ENCODE measurements around the gene SLC22A15. TPM values are rescaled to one million over a fixed set of nuclear protein-coding genes. Genes with fewer than 3 reads are reported as not detected.
"Not testable (repeated sequence)": the region's sequence is repeated elsewhere in the genome, so short reads cannot be mapped to it uniquely, and the experiment has no call there.

SLC22A15 gene
- total and polyA plus RNA-seq, 8 donors = 1.5 to 4.9 (median 3.3) TPM

- no peak overlapping the region for H3K4me3 ChIP-seq
- no peak for FAIRE-seq
- 57 to 78% methylated on average over 1 of the region's 1 CpG for WGBS, 2 donors
- intact Hi-C loops (cut with DNase I) = no loop called here
- no peak for ATAC-seq
- no peak for DNase-seq
- H3K27ac ChIP-seq = no peak overlapping the region
- no peaks in the 10 kb centered on the region for H3K36me3 ChIP-seq
- no peak for TF ChIP-seq CTCF (IDR thresholded peaks at IDR 0.05)
- no peaks in the 10 kb centered on the region for H3K27me3 ChIP-seq
- H3K9me3 ChIP-seq = no peaks in the 10 kb centered on the region
- peaks cover 0 to 8% (median 0%) of the 10 kb centered on the region in 3 donors for H3K4me1 ChIP-seq
These were observed 23.1 kb upstream of the SLC22A15 start for GRCh38 chr1:115953180-115953579.

- no peak for FAIRE-seq
- DNase-seq = no peak
- H3K4me3 ChIP-seq = no peak overlapping the region
- 81 to 85% methylated on average over 2 of the region's 2 CpGs for WGBS, 2 donors
- no peak overlapping the region for H3K27ac ChIP-seq
- no peaks in the 10 kb centered on the region for H3K36me3 ChIP-seq
- intact Hi-C loops (cut with DNase I) = no loop called here
- no peak for ATAC-seq
- no peaks in the 10 kb centered on the region for H3K27me3 ChIP-seq
- TF ChIP-seq CTCF (IDR thresholded peaks at IDR 0.05) = no peak
- H3K9me3 ChIP-seq = no peaks in the 10 kb centered on the region
- peaks cover 0 to 8% (median 0%) of the 10 kb centered on the region in 3 donors for H3K4me1 ChIP-seq
These were observed 21.6 kb upstream of the SLC22A15 start for GRCh38 chr1:115954684-115955083.

- no peaks in the 10 kb centered on the region for H3K9me3 ChIP-seq
- DNase-seq (no peak), ATAC-seq (no peak), FAIRE-seq (no peak)
- peaks cover 0 to 8% (median 0%) of the 10 kb centered on the region in 3 donors for H3K4me1 ChIP-seq
- intact Hi-C loops (cut with DNase I) = no loop called here
- no peak for TF ChIP-seq CTCF (IDR thresholded peaks at IDR 0.05)
- no peak overlapping the region for H3K4me3 ChIP-seq
- WGBS, 2 donors = 92 to 94% methylated on average over 1 of the region's 1 CpG
- no peaks in the 10 kb centered on the region for H3K27me3 ChIP-seq
- H3K36me3 ChIP-seq = no peaks in the 10 kb centered on the region
- no peak overlapping the region for H3K27ac ChIP-seq
These were observed 21.1 kb upstream of the SLC22A15 start for GRCh38 chr1:115955228-115955627.

- intact Hi-C loops (cut with DNase I) = no loop called here
- Histone ChIP-seq H3K4me1 (no peaks in the 10 kb centered on the region), H3K27me3 (no peaks in the 10 kb centered on the region), H3K4me3 (no peak overlapping the region), H3K36me3 (no peaks in the 10 kb centered on the region), H3K27ac (no peak overlapping the region), H3K9me3 (no peaks in the 10 kb centered on the region)
- ATAC-seq (no peak), DNase-seq (no peak), FAIRE-seq (no peak)
- WGBS, 2 donors = 84 to 86% methylated on average over 2 of the region's 2 CpGs
- TF ChIP-seq CTCF (IDR thresholded peaks at IDR 0.05) = no peak
These were observed 17.4 kb upstream of the SLC22A15 start for GRCh38 chr1:115958866-115959265.

- FAIRE-seq (no peak), DNase-seq (no peak), ATAC-seq (peak in 1 of 4 donors; percentile 29)
- H3K9me3 ChIP-seq = no peaks in the 10 kb centered on the region
- TF ChIP-seq CTCF (IDR thresholded peaks at IDR 0.05) = no peak
- H3K27ac ChIP-seq = no peak overlapping the region
- H3K4me3 ChIP-seq = no peak overlapping the region
- no peaks in the 10 kb centered on the region for H3K27me3 ChIP-seq
- no peaks in the 10 kb centered on the region for H3K36me3 ChIP-seq
- intact Hi-C loops (cut with DNase I) = no loop called here
- no peaks in the 10 kb centered on the region for H3K4me1 ChIP-seq
- WGBS, 2 donors = 67 to 83% methylated on average over 2 of the region's 2 CpGs
These were observed 6.8 kb upstream of the SLC22A15 start for GRCh38 chr1:115969509-115969908.

- 91 to 99% methylated on average over 7 of the region's 7 CpGs for WGBS, 2 donors
- not testable (repeated sequence) for H3K9me3 ChIP-seq
These were observed 4.5 kb upstream of the SLC22A15 start for GRCh38 chr1:115971778-115972177.

More at GRCh38 chr1:115971778-115972177, 4.5 kb upstream of the SLC22A15 start:
- intact Hi-C loops (cut with DNase I); FAIRE-seq; H3K36me3 ChIP-seq; ATAC-seq; DNase-seq; H3K4me3 ChIP-seq; H3K27ac ChIP-seq; H3K27me3 ChIP-seq; H3K4me1 ChIP-seq: not testable (repeated sequence)
